K562 (cell line): ENCODE measurements around the gene WNK2. TPM values are rescaled to one million over a fixed set of nuclear protein-coding genes. Genes with fewer than 3 reads are reported as not detected.

ENCODE experiments used
- ATAC-seq: fragments of 200-7000 bp; cut with Tn5 transposase; 3 replicates; pipeline ENCODE4 v1.9.1; 2020; ENCODE audit warnings: moderate library complexity
- BruUV-seq: library from RNA; stranded (reverse); fragments of 400-500 nt; replicated peaks from 2 replicates; lab custom pipeline; 2021; lab: Mats Ljungman, UMichigan
- CTCF ChIA-PET: fragments of 300-600 bp; formaldehyde crosslinking; extraction: SDS; loops from one replicate; lab custom pipeline; 2021; ENCODE audit warnings: low intra/inter-chr PET ratio; lab: Yijun Ruan, JAX
- POLR2A ChIA-PET: fragments of 300-600, 350-650 bp; sonication (Branson Sonifier 250); formaldehyde crosslinking; extraction: SDS; loops from one replicate; lab custom pipeline; 2021; ENCODE audit warnings: antibody characterized with exemption, inconsistent platforms; lab: Yijun Ruan, JAX
- DNase-seq, 4 experiments: peaks; one replicate each; pipeline versions ENCODE4 v3.0.0 to v3.0.0-alpha.2; 2011 to 2018; ENCODE audit warnings: low spot score in 3 of 4, mixed read lengths in 3 of 4; ENCODE audit errors: extremely low read depth in 1 of 4
- FAIRE-seq: peaks from 2 replicates; lab custom pipeline; 2011; peaks lifted over from hg19 to GRCh38; lab: Jason Lieb, UNC
- H2AFZ ChIP-seq: 2 replicates; pipeline ENCODE4 v1.6.0; 2011; ENCODE audit warnings: low read depth, low read length, control low read depth, inconsistent platforms
- H3K27ac ChIP-seq: fragments of 200-600 bp; 3 replicates; pipeline ENCODE4 v1.8.0; 2011; ENCODE audit warnings: low read depth, mild to moderate bottlenecking, control low read depth, inconsistent platforms, low read length, moderate library complexity, mixed read lengths; ENCODE audit errors: extremely low read depth
- H3K27me3 ChIP-seq, 2 experiments: fragments of 300-600 bp in 1 of 2; 2 replicates in 1 of 2; 3 replicates in 1 of 2; pipeline versions ENCODE4 v1.6.0 to v1.8.0; 2011; ENCODE audit warnings: inconsistent platforms in 2 of 2, low read length in 2 of 2, mild to moderate bottlenecking in 1 of 2, mixed read lengths in 1 of 2, moderate library complexity in 1 of 2; ENCODE audit not compliant: control insufficient read depth in 2 of 2, insufficient read depth in 2 of 2
- H3K36me3 ChIP-seq: fragments of 300-600 bp; 3 replicates; pipeline ENCODE4 v1.8.0; 2011; ENCODE audit warnings: mild to moderate bottlenecking, low read length, inconsistent platforms; ENCODE audit not compliant: control insufficient read depth, insufficient read depth
- H3K4me1 ChIP-seq, 2 experiments: fragments of 200-600 bp in 1 of 2; replicated peaks in 1 of 2; 2 replicates in 1 of 2; 3 replicates in 1 of 2; pipeline versions ENCODE4 v1.5.1 to v1.8.0; 2011; ENCODE audit warnings: inconsistent platforms in 2 of 2, low read length in 2 of 2, mild to moderate bottlenecking in 1 of 2, mixed read lengths in 1 of 2, moderate library complexity in 1 of 2; ENCODE audit not compliant: control insufficient read depth in 2 of 2, insufficient read depth in 2 of 2
- H3K4me2 ChIP-seq: 2 replicates; pipeline ENCODE4 v1.6.1; 2011; ENCODE audit warnings: low read length, control low read depth, inconsistent platforms, mixed read lengths; ENCODE audit not compliant: insufficient read depth
- H3K4me3 ChIP-seq: fragments of 200-600 bp; sonication (generic), shearing (Covaris generic); 2 replicates; pipeline ENCODE4 v1.5.1; 2016; ENCODE audit warnings: control low read depth, inconsistent platforms
- H3K79me2 ChIP-seq: fragments of 200-600 bp; 3 replicates; pipeline ENCODE4 v1.8.0; 2011; ENCODE audit warnings: low read length, inconsistent platforms; ENCODE audit not compliant: control insufficient read depth, insufficient read depth
- H3K9ac ChIP-seq, 2 experiments: 2 replicates each; pipeline versions ENCODE4 v1.6.0 to v1.6.1; 2011; ENCODE audit warnings: low read depth in 2 of 2, low read length in 2 of 2, control low read depth in 1 of 2, inconsistent platforms in 1 of 2, mild to moderate bottlenecking in 1 of 2, mixed read lengths in 1 of 2; ENCODE audit not compliant: insufficient read depth in 1 of 2
- H3K9me1 ChIP-seq: one replicate; pipeline ENCODE4 v1.6.0; 2011; ENCODE audit warnings: inconsistent platforms, mild to moderate bottlenecking, low read length, moderate library complexity; ENCODE audit not compliant: control insufficient read depth, insufficient read depth
- H3K9me3 ChIP-seq: replicated peaks from 2 replicates; pipeline ENCODE4 v1.5.1; 2011; ENCODE audit warnings: low read depth, low read length, inconsistent platforms; ENCODE audit not compliant: control insufficient read depth, insufficient read depth
- H4K20me1 ChIP-seq: replicated peaks from 2 replicates; pipeline ENCODE4 v1.6.1; 2011; ENCODE audit warnings: low read length, inconsistent platforms, mixed read lengths; ENCODE audit not compliant: control insufficient read depth, insufficient read depth
- CBFA2T3 ChIP-seq: fragments of 450-650 bp; IDR thresholded peaks from 2 replicates; pipeline ENCODE4 v1.6.1; 2017
- CREM ChIP-seq: IDR thresholded peaks from 2 replicates; pipeline ENCODE4 v1.6.1; 2014; ENCODE audit warnings: antibody characterized with exemption, low read depth
- ELF1 ChIP-seq: fragments of 200-800 bp; sonication (Bioruptor generic); IDR thresholded peaks from 2 replicates; pipeline ENCODE4 v1.6.1; 2016; ENCODE audit warnings: missing genetic modification characterization, missing compliant biosample characterization
- MYC ChIP-seq, 2 experiments: fragments of 250-450 bp in 1 of 2; sonication (Bioruptor Pico) in 1 of 2; IDR thresholded peaks; 2 replicates each; pipeline versions ENCODE4 v1.5.1 to v1.6.1; 2012 to 2021; ENCODE audit warnings: low read depth in 2 of 2, borderline replicate concordance in 1 of 2, improper control_type of control experiment in 1 of 2, low read length in 1 of 2, mild to moderate bottlenecking in 1 of 2, moderate library complexity in 1 of 2
- ZFPM2 ChIP-seq: fragments of 250-450 bp; sonication (Bioruptor Pico); IDR thresholded peaks from 2 replicates; pipeline ENCODE4 v1.5.1; 2022; ENCODE audit warnings: mild to moderate bottlenecking
- ZNF766 ChIP-seq: fragments of 200-800 bp; sonication (Bioruptor generic); conservative IDR thresholded peaks from 2 replicates; pipeline ENCODE4 v1.6.1; 2016; ENCODE audit warnings: missing genetic modification characterization, missing compliant biosample characterization
- WGBS: fragments of 100-300 bp; shearing (Covaris generic); methylation state at CpG from one replicate; pipeline ENCODE4 v1.1.6; 2016; ENCODE audit warnings: low coverage, mixed read lengths; ENCODE audit not compliant: insufficient coverage; ENCODE audit errors: missing lambda C conversion rate; 5-methylcytosine and 5-hydroxymethylcytosine counted together
- in situ Hi-C: fragments of 300-500 bp; cut with MboI; formaldehyde crosslinking; loops from 4 replicates; pipeline ENCODE4 v1.15.0; 2018; ENCODE audit warnings: inconsistent platforms, mixed read lengths
- intact Hi-C: fragments of 100-400 bp; cut with micrococcal nuclease; formaldehyde crosslinking; loops from 2 replicates; pipeline ENCODE4 v1.14.2; 2022
- polyA plus RNA-seq, 8 experiments: library from polyadenylated mRNA; depleted of rRNA in 4 of 8; stranded (reverse) in 5 of 8; unstranded in 3 of 8; fragments of >200 nt; fragmentation: Nextera tagmentation in 2 of 8; fragmentation: Illumina TruSeq in 1 of 8; extraction: Ambion mirVana in 2 of 8; extraction: Trizol in 1 of 8; gene quantifications; 2 replicates each; pipeline versions ENCODE4 v1.2.1 to v1.2.3, GENCODE V29; 2011 to 2014; ENCODE audit warnings: inconsistent platforms in 1 of 8, missing spikeins in 1 of 8
- total RNA-seq, 7 experiments: library from RNA; depleted of rRNA in 6 of 7; stranded (reverse); fragments of >200 nt in 6 of 7; fragmentation: Illumina TruSeq in 2 of 7; extraction: Trizol in 2 of 7; gene quantifications; 2 replicates each; pipeline versions ENCODE4 v1.2.1 to v1.2.3, GENCODE V29; 2011 to 2021; ENCODE audit warnings: low replicate concordance in 1 of 7
- TF ChIP-seq, protein P1 (sequence below): sonication (generic); IDR thresholded peaks from 2 replicates; pipeline ENCODE4 v1.6.1; 2016

WNK2 gene
- total and polyA plus RNA-seq, 9 of the 15 experiments (the other 6 are each of a cell fraction or from before 2014, with no cell fraction given), result 0.36 to 3.3 (median 0.64) TPM; not detected in 2

DNA sequence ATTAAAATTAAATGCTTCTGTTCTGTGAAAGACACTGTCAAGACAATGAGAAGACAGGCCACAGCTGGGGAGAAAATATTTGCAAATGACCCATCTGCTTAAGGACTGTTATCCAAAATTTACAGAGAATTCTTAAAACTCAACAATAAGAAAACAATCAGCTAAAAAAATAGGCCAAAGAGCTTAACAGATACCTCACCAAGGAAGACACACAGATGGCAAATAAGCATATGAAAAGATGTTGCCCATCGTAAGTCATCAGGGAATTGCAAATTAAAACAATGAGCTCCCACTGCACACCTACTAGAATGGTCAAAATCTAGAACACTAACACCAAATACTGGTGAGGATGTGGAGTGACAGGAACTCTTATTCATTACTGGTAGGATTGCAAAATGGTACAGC lies 10.3 kb downstream of the WNK2 start:
- in situ Hi-C loops (no loop called here), intact Hi-C loops (no loop called here)
- CTCF ChIA-PET, result no interaction called here
- Histone ChIP-seq H3K9ac (no peak overlapping the region), H3K4me3 (no peak overlapping the region), H3K79me2 (no peaks in the 10 kb centered on the region), H3K27ac (no peak overlapping the region), H2AFZ (no peak overlapping the region), H3K36me3 (no peaks in the 10 kb centered on the region), H3K4me1 (peaks cover 0 to 15% of the 10 kb centered on the region in 2 experiments; a peak in 3 of 5 replicates), H3K4me2 (no peak overlapping the region), H3K9me3 (no peaks in the 10 kb centered on the region), H3K9me1 (no peaks in the 10 kb centered on the region), H3K27me3 (peaks cover 0 to 52% of the 10 kb centered on the region in 2 experiments; a peak in 3 of 5 replicates), H4K20me1 (0 out of 2 replicates have a peak, but pooled peaks cover 7% of the 10 kb centered on the region)
- BruUV-seq, result no TSS peak
- no peak for FAIRE-seq
- TF ChIP-seq CBFA2T3 (no peak), CREM (no peak), ZNF766 (no peak)
- TF ChIP-seq, protein P1, sequence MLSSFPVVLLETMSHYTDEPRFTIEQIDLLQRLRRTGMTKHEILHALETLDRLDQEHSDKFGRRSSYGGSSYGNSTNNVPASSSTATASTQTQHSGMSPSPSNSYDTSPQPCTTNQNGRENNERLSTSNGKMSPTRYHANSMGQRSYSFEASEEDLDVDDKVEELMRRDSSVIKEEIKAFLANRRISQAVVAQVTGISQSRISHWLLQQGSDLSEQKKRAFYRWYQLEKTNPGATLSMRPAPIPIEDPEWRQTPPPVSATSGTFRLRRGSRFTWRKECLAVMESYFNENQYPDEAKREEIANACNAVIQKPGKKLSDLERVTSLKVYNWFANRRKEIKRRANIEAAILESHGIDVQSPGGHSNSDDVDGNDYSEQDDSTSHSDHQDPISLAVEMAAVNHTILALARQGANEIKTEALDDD, result no peak
- DNase-seq, result no peak
- ATAC-seq, result no peak
- WGBS, result 13% methylated on average over 1 of the region's 1 CpG
- POLR2A ChIA-PET, result no interaction called here

DNA sequence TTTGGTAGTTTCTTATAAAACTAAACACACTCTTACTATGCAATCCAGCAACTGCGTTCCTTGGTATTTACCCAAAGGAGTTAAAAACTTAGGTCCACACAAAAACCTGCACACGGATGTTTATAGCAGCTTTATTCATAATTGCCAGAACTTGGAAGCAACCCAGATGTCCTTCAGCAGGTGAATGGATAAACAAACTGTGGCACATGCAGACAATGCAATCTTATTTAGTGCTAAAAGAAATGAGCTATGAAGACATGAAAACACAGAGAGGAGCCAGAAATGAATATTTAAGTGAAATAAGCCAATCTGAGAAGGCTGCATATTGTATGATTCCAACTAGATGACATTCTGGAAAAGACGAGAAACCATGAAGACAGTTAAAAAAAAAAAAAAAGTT lies 10.7 kb downstream of the WNK2 start:
- H3K4me2 ChIP-seq, result no peak overlapping the region
- WGBS, result 0% methylated on average over 3 of the region's 3 CpGs
- CTCF ChIA-PET, result no interaction called here
- peaks cover 0 to 48% of the 10 kb centered on the region in 2 experiments; a peak in 3 of 5 replicates for H3K27me3 ChIP-seq
- H3K27ac ChIP-seq, result no peak overlapping the region
- no peak overlapping the region for H3K9ac ChIP-seq
- no peak for TF ChIP-seq ELF1 (tag)
- TF ChIP-seq ZFPM2 (CRISPR knock-in tag), result no peak
- no peak for TF ChIP-seq MYC (IDR thresholded peaks at IDR 0.05; ENCODE audit: low read depth, low read length)
- no peak for TF ChIP-seq MYC (CRISPR knock-in tag; IDR thresholded peaks at IDR 0.05; ENCODE audit: borderline replicate concordance, low read depth)
- TF ChIP-seq, all 486 proteins: peak for 0
- H3K4me1 ChIP-seq, result peaks cover 0 to 12% of the 10 kb centered on the region in 2 experiments; a peak in 3 of 5 replicates
- FAIRE-seq (no peak), DNase-seq (no peak), ATAC-seq (no peak)
- H3K36me3 ChIP-seq, result no peaks in the 10 kb centered on the region
- H3K79me2 ChIP-seq, result no peaks in the 10 kb centered on the region
- in situ Hi-C loops (no loop called here), intact Hi-C loops (no loop called here)
- BruUV-seq, result no TSS peak
- POLR2A ChIA-PET, result interaction anchor here (0.7 to 0.9 kb wide), 2 partner anchors 11 to 87 kb away, joined by 3 read pairs; no protein-coding TSS in a partner anchor
- H3K4me3 ChIP-seq, result no peak overlapping the region
- no peak overlapping the region for H2AFZ ChIP-seq
- no peaks in the 10 kb centered on the region for H3K9me3 ChIP-seq
- H4K20me1 ChIP-seq, result 0 out of 2 replicates have a peak, but pooled peaks cover 7% of the 10 kb centered on the region
- no peaks in the 10 kb centered on the region for H3K9me1 ChIP-seq
